DMS 273 (cell line): Measurements from ENCODE around the gene SLC26A11.

ENCODE experiments used
- DNase-seq: peaks from one replicate; lab custom pipeline; 2025; ENCODE audit not compliant: unreplicated experiment; lab: John Stamatoyannopoulos, UW

SLC26A11 gene

GRCh38 chr17:80216473-80217456 lies 3.5 kb upstream of the SLC26A11 start:
- no peak for DNase-seq

GRCh38 chr17:80217703-80218362 lies 2.4 kb upstream of the SLC26A11 start:
- no peak for DNase-seq

GRCh38 chr17:80218391-80218790 lies 1.8 kb upstream of the SLC26A11 start:
- no peak for DNase-seq

- peak; percentile 68 for DNase-seq
Observed at GRCh38 chr17:80219013-80219762, 1.0 kb upstream of the SLC26A11 start.

GRCh38 chr17:80219763-80220053 lies 519 bp upstream of the SLC26A11 start:
- DNase-seq = no peak

GRCh38 chr17:80220736-80221215 lies 549 bp downstream of the SLC26A11 start:
- peak; percentile 35 for DNase-seq

- DNase-seq = no peak
Observed at GRCh38 chr17:80221351-80222105, 1.3 kb downstream of the SLC26A11 start.

- no peak for DNase-seq
Observed at GRCh38 chr17:80222376-80223141, 2.3 kb downstream of the SLC26A11 start.

- no peak for DNase-seq
Observed at GRCh38 chr17:80223142-80223815, 3.1 kb downstream of the SLC26A11 start.

GRCh38 chr17:80223838-80224497 lies 3.7 kb downstream of the SLC26A11 start:
- DNase-seq = no peak

- no peak for DNase-seq
Observed at GRCh38 chr17:80224683-80225082, 4.5 kb downstream of the SLC26A11 start.

- DNase-seq = no peak
Observed at GRCh38 chr17:80225230-80225629, 5.0 kb downstream of the SLC26A11 start.

GRCh38 chr17:80227156-80227555 lies 6.9 kb downstream of the SLC26A11 start:
- DNase-seq = no peak

GRCh38 chr17:80227666-80228065 lies 7.4 kb downstream of the SLC26A11 start:
- DNase-seq = no peak

GRCh38 chr17:80228477-80228876 lies 8.2 kb downstream of the SLC26A11 start:
- DNase-seq = no peak

- DNase-seq = no peak
Observed at GRCh38 chr17:80229011-80229410, 8.8 kb downstream of the SLC26A11 start.

GRCh38 chr17:80232438-80232837 lies 12.2 kb downstream of the SLC26A11 start:
- no peak for DNase-seq

GRCh38 chr17:80233202-80233601 lies 13.0 kb downstream of the SLC26A11 start:
- no peak for DNase-seq

GRCh38 chr17:80236911-80237310 lies 16.7 kb downstream of the SLC26A11 start:
- DNase-seq = no peak
